Panc1 (cell line): ENCODE data around the gene NECTIN1. TPM values are rescaled to one million over a fixed set of nuclear protein-coding genes. Genes with fewer than 3 reads are reported as not detected.
A peak's percentile ranks its signal among the peaks of the same experiment; 100 is the strongest.

Source experiments
- ATAC-seq: fragments of 200-7000 bp; cut with Tn5 transposase; 2 replicates; pipeline ENCODE4 v1.9.1; 2020; ENCODE audit warnings: mild to moderate bottlenecking, moderate library complexity
- BruUV-seq: library from RNA; stranded (reverse); fragments of 400-500 nt; replicated peaks from 2 replicates; lab custom pipeline; 2021; lab: Mats Ljungman, UMichigan
- CTCF ChIA-PET: fragments of 300-600 bp; sonication (Branson Sonifier 250); formaldehyde crosslinking; loops from one replicate; lab custom pipeline; 2022; ENCODE audit warnings: antibody characterized with exemption; lab: Charles Lee
- POLR2A ChIA-PET: fragments of 300-600 bp; sonication (Branson Sonifier 250); formaldehyde crosslinking; loops from one replicate; lab custom pipeline; 2022; ENCODE audit warnings: antibody characterized with exemption; lab: Charles Lee
- DNase-seq: peaks from one replicate; pipeline ENCODE4 v3.0.0-alpha.2; 2010; ENCODE audit warnings: low read depth, low spot score
- H3K27ac ChIP-seq: 2 replicates; pipeline ENCODE4 v1.5.1; 2011; ENCODE audit warnings: mild to moderate bottlenecking, low read length, inconsistent platforms
- H3K27me3 ChIP-seq: fragments of 200-500 bp; sonication (Bioruptor generic); 2 replicates; pipeline ENCODE4 v1.6.0; 2014; ENCODE audit warnings: low read length, inconsistent platforms; ENCODE audit not compliant: control insufficient read depth, insufficient read depth
- H3K36me3 ChIP-seq: fragments of 200-500 bp; sonication (Bioruptor generic); 2 replicates; pipeline ENCODE4 v1.5.1; 2014; ENCODE audit warnings: inconsistent platforms, mild to moderate bottlenecking, low read length, moderate library complexity; ENCODE audit not compliant: control insufficient read depth, insufficient read depth
- H3K4me1 ChIP-seq: 2 replicates; pipeline ENCODE4 v1.5.1; 2011; ENCODE audit warnings: inconsistent platforms, mild to moderate bottlenecking, low read length, moderate library complexity; ENCODE audit not compliant: control insufficient read depth, insufficient read depth
- H3K4me3 ChIP-seq, 2 experiments: 2 replicates each; pipeline ENCODE4 v1.5.1; 2011 to 2012; ENCODE audit warnings: low read depth in 2 of 2, low read length in 2 of 2, mild to moderate bottlenecking in 2 of 2, inconsistent platforms in 1 of 2, moderate library complexity in 1 of 2
- H3K9me3 ChIP-seq: fragments of 200-500 bp; sonication (Bioruptor generic); 2 replicates; pipeline ENCODE4 v1.5.1; 2014; ENCODE audit warnings: low read depth, mild to moderate bottlenecking, inconsistent platforms, low read length, moderate library complexity; ENCODE audit not compliant: control insufficient read depth, insufficient read depth
- POLR2AphosphoS5 ChIP-seq: IDR thresholded peaks from 2 replicates; pipeline ENCODE4 v1.6.1; 2012; ENCODE audit warnings: mild to moderate bottlenecking, low read depth, low read length, moderate library complexity
- REST ChIP-seq, 2 experiments: IDR thresholded peaks; 2 replicates each; pipeline ENCODE4 v1.6.1; 2011 to 2012; ENCODE audit warnings: low read depth in 2 of 2, control low read depth in 1 of 2, low read length in 1 of 2, mild to moderate bottlenecking in 1 of 2, moderate library complexity in 1 of 2; ENCODE audit not compliant: insufficient read depth in 1 of 2
- SIN3A ChIP-seq: IDR thresholded peaks from 2 replicates; pipeline ENCODE4 v1.6.1; 2012; ENCODE audit warnings: low read depth, mild to moderate bottlenecking, low read length, moderate library complexity, borderline replicate concordance; ENCODE audit not compliant: insufficient read depth
- TCF7L2 ChIP-seq: IDR thresholded peaks from 2 replicates; pipeline ENCODE4 v1.6.1; 2011; ENCODE audit warnings: mild to moderate bottlenecking, low read depth, low read length, inconsistent platforms
- in situ Hi-C: cut with HindIII; loops from 2 replicates; pipeline ENCODE4 v1.10.0; 2016; ENCODE audit warnings: low sequenced_read_pairs, low pct_unique_long_range_greater_than_20kb
- intact Hi-C: fragments of 100-400 bp; cut with micrococcal nuclease; formaldehyde crosslinking; loops from one replicate; pipeline ENCODE4 v1.10.0; 2022; ENCODE audit not compliant: unreplicated experiment
- total RNA-seq: library from RNA; stranded (reverse); gene quantifications from one replicate; pipeline ENCODE4 v1.2.1, GENCODE V29; 2021; ENCODE audit not compliant: unreplicated experiment
- TF ChIP-seq, protein P1 (sequence below): fragments of 450-650 bp; IDR thresholded peaks from 2 replicates; pipeline ENCODE4 v1.5.1; 2017; ENCODE audit warnings: mild to moderate bottlenecking

NECTIN1 gene
- total RNA-seq, 1 experiment from 2014 or later: 14.6 TPM

DNA sequence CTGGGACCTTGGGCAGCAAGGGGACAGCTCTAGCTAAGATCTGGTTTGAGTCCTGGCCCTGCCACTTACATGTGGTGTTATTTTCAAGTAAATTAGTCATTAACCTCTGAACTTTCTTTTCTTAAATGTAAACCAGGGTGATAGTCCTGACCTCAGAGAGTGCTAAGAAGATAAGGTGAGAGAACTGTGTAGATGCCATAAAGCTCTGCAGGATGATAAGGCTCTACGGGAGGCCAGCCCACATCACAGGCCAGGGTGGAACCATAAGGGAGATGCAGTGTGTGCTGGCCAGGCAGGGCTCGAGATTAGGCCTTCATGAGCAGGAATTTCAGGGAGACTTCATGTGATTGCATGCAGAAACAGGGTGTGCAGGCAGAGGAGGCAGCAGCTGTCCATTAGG, 24.2 kb downstream of the NECTIN1 start:
- H3K4me3 ChIP-seq: no peak overlapping the region
- intact Hi-C loops: no loop called here
- CTCF ChIA-PET: no interaction called here
- no peaks in the 10 kb centered on the region for H3K27me3 ChIP-seq
- BruUV-seq: no TSS peak
- POLR2A ChIA-PET: no interaction called here
- in situ Hi-C loops: no loop called here
- ATAC-seq: no peak
- no peaks in the 10 kb centered on the region for H3K9me3 ChIP-seq
- H3K27ac ChIP-seq: no peak overlapping the region
- TF ChIP-seq POLR2AphosphoS5 (no peak), SIN3A (no peak), REST (IDR thresholded peaks at IDR 0.05; ENCODE audit: insufficient read depth in 1 of 2, low read depth in 2 of 2, low read length in 1 of 2) (no peak), TCF7L2 (no peak)
- TF ChIP-seq, protein P1, sequence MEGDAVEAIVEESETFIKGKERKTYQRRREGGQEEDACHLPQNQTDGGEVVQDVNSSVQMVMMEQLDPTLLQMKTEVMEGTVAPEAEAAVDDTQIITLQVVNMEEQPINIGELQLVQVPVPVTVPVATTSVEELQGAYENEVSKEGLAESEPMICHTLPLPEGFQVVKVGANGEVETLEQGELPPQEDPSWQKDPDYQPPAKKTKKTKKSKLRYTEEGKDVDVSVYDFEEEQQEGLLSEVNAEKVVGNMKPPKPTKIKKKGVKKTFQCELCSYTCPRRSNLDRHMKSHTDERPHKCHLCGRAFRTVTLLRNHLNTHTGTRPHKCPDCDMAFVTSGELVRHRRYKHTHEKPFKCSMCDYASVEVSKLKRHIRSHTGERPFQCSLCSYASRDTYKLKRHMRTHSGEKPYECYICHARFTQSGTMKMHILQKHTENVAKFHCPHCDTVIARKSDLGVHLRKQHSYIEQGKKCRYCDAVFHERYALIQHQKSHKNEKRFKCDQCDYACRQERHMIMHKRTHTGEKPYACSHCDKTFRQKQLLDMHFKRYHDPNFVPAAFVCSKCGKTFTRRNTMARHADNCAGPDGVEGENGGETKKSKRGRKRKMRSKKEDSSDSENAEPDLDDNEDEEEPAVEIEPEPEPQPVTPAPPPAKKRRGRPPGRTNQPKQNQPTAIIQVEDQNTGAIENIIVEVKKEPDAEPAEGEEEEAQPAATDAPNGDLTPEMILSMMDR: no peak
- H3K36me3 ChIP-seq: no peaks in the 10 kb centered on the region
- DNase-seq: no peak
- no peaks in the 10 kb centered on the region for H3K4me1 ChIP-seq

GRCh38 chr11:119701591-119702549, 27.1 kb downstream of the NECTIN1 start:
- DNase-seq: no peak

More at GRCh38 chr11:119701591-119702549, 27.1 kb downstream of the NECTIN1 start:
- TF ChIP-seq REST (IDR thresholded peaks at IDR 0.05; ENCODE audit: insufficient read depth in 1 of 2, low read depth in 2 of 2, low read length in 1 of 2): no peak
- TF ChIP-seq TCF7L2: no peak
- no peak for TF ChIP-seq POLR2AphosphoS5
- TF ChIP-seq, protein P1: no peak
- no peak for TF ChIP-seq SIN3A
- Histone ChIP-seq H3K27ac (no peak overlapping the region), H3K4me1 (no peaks in the 10 kb centered on the region), H3K36me3 (no peaks in the 10 kb centered on the region), H3K9me3 (no peaks in the 10 kb centered on the region), H3K27me3 (no peaks in the 10 kb centered on the region), H3K4me3 (no peak overlapping the region)
- ATAC-seq: peak; percentile 46; the same call in 1 of the 2 replicates
- CTCF ChIA-PET: interaction anchor here (1.3 kb wide), 1 partner anchor 27 kb away, joined by 4 read pairs; the partner anchor contains the start of gene NECTIN1
- intact Hi-C loops: no loop called here
- POLR2A ChIA-PET: interaction anchor here (0.7 kb wide), 2 partner anchors 414 to 1531 kb away, joined by 3 read pairs; no protein-coding TSS in a partner anchor
- BruUV-seq: no TSS peak
- in situ Hi-C loops: no loop called here
